Measurements from ENCODE around the gene STAM2. TPM values are rescaled to one million over a fixed set of nuclear protein-coding genes. Genes with fewer than 3 reads are reported as not detected.
"Not testable (repeated sequence)": the region's sequence is repeated elsewhere in the genome, so short reads cannot be mapped to it uniquely, and the experiment has no call there.

Gene STAM2
- total RNA-seq, 1 donor from 2014 or later: 47.3 TPM

GRCh38 chr2:152106464-152106863 is 69.1 kb downstream of the STAM2 start:
- DNase-seq (ENCODE audit: low read depth): no peak

- DNase-seq (ENCODE audit: low read depth): no peak
Observed at GRCh38 chr2:152103271-152103670, 72.3 kb downstream of the STAM2 start.

GRCh38 chr2:152100961-152101360 is 74.6 kb downstream of the STAM2 start:
- no peak for DNase-seq (ENCODE audit: low read depth)

GRCh38 chr2:152099367-152100050 is 76.1 kb downstream of the STAM2 start:
- peak; percentile 16 for DNase-seq (ENCODE audit: low read depth)

GRCh38 chr2:152098496-152099366 is 76.8 kb downstream of the STAM2 start, which contains the start of gene CACNB4:
Gene CACNB4 (minus strand): TSS chr2:152099044.
- no peak for DNase-seq (ENCODE audit: low read depth)

GRCh38 chr2:152097801-152098495 is 77.6 kb downstream of the STAM2 start:
- DNase-seq (ENCODE audit: low read depth): no peak

GRCh38 chr2:152097290-152097800 is 78.2 kb downstream of the STAM2 start:
- DNase-seq (ENCODE audit: low read depth): peak; percentile 27

- no peak for DNase-seq (ENCODE audit: low read depth)
Observed at GRCh38 chr2:152095146-152095545, 80.4 kb downstream of the STAM2 start.

GRCh38 chr2:152094014-152094413 is 81.5 kb downstream of the STAM2 start:
- no peak for DNase-seq (ENCODE audit: low read depth)

- no peak for DNase-seq (ENCODE audit: low read depth)
Observed at GRCh38 chr2:152093464-152093863, 82.1 kb downstream of the STAM2 start.

- DNase-seq (ENCODE audit: low read depth): no peak
Observed at GRCh38 chr2:152092095-152092494, 83.5 kb downstream of the STAM2 start.

GRCh38 chr2:152090726-152091125 is 84.8 kb downstream of the STAM2 start:
- DNase-seq (ENCODE audit: low read depth): not testable (repeated sequence)

- no peak for DNase-seq (ENCODE audit: low read depth)
Observed at GRCh38 chr2:152089238-152089637, 86.3 kb downstream of the STAM2 start.

GRCh38 chr2:152088006-152088405 is 87.6 kb downstream of the STAM2 start:
- DNase-seq (ENCODE audit: low read depth): no peak

- no peak for DNase-seq (ENCODE audit: low read depth)
Observed at GRCh38 chr2:152086231-152086630, 89.3 kb downstream of the STAM2 start.

GRCh38 chr2:152084076-152084475 is 91.5 kb downstream of the STAM2 start:
- no peak for DNase-seq (ENCODE audit: low read depth)

- DNase-seq (ENCODE audit: low read depth): no peak
Observed at GRCh38 chr2:152083202-152083875, 92.2 kb downstream of the STAM2 start.

- DNase-seq (ENCODE audit: low read depth): no peak
Observed at GRCh38 chr2:152078662-152079061, 96.9 kb downstream of the STAM2 start.

GRCh38 chr2:152078023-152078422 is 97.5 kb downstream of the STAM2 start:
- no peak for DNase-seq (ENCODE audit: low read depth)

GRCh38 chr2:152075461-152076050 is 100.0 kb downstream of the STAM2 start:
- no peak for DNase-seq (ENCODE audit: low read depth)

- DNase-seq (ENCODE audit: low read depth): no peak
Observed at GRCh38 chr2:152072011-152072410, 103.6 kb downstream of the STAM2 start.
